Measurements from ENCODE around the gene PLA2G4D.

- TF ChIP-seq, protein P1, sequence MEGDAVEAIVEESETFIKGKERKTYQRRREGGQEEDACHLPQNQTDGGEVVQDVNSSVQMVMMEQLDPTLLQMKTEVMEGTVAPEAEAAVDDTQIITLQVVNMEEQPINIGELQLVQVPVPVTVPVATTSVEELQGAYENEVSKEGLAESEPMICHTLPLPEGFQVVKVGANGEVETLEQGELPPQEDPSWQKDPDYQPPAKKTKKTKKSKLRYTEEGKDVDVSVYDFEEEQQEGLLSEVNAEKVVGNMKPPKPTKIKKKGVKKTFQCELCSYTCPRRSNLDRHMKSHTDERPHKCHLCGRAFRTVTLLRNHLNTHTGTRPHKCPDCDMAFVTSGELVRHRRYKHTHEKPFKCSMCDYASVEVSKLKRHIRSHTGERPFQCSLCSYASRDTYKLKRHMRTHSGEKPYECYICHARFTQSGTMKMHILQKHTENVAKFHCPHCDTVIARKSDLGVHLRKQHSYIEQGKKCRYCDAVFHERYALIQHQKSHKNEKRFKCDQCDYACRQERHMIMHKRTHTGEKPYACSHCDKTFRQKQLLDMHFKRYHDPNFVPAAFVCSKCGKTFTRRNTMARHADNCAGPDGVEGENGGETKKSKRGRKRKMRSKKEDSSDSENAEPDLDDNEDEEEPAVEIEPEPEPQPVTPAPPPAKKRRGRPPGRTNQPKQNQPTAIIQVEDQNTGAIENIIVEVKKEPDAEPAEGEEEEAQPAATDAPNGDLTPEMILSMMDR (IDR thresholded peaks at IDR 0.05): no peak
- no peak for TF ChIP-seq ZSCAN18 (CRISPR knock-in tag; IDR thresholded peaks at IDR 0.05)
- TF ChIP-seq ETV6 (CRISPR knock-in tag; IDR thresholded peaks at IDR 0.05): no peak
- TF ChIP-seq SP1 (CRISPR knock-in tag; conservative IDR thresholded peaks at IDR 0.05): no peak
- TF ChIP-seq FOXK1 (CRISPR knock-in tag; IDR thresholded peaks at IDR 0.05): no peak
- no peak for TF ChIP-seq ZNF138 (CRISPR knock-in tag; conservative IDR thresholded peaks at IDR 0.05)
- no peak for TF ChIP-seq ATF1 (CRISPR knock-in tag; IDR thresholded peaks at IDR 0.05)
- no peak for TF ChIP-seq ZBTB21 (CRISPR knock-in tag; IDR thresholded peaks at IDR 0.05; ENCODE audit: borderline replicate concordance)
Observed at GRCh38 chr15:42082141-42082540, 12.2 kb downstream of the PLA2G4D start.
